HG03135 (cell line): Measurements from ENCODE around the gene KIAA0513.
A peak's percentile ranks its signal among the peaks of the same experiment; 100 is the strongest.
"Not testable (repeated sequence)": the region's sequence is repeated elsewhere in the genome, so short reads cannot be mapped to it uniquely, and the experiment has no call there.

Source experiments
- ATAC-seq: cut with Tn5 transposase; IDR thresholded peaks from one replicate; pipeline ENCODE4 v1.9.1; 2021; ENCODE audit warnings: mild to moderate bottlenecking, moderate library complexity; ENCODE audit not compliant: unreplicated experiment

KIAA0513 gene

DNA sequence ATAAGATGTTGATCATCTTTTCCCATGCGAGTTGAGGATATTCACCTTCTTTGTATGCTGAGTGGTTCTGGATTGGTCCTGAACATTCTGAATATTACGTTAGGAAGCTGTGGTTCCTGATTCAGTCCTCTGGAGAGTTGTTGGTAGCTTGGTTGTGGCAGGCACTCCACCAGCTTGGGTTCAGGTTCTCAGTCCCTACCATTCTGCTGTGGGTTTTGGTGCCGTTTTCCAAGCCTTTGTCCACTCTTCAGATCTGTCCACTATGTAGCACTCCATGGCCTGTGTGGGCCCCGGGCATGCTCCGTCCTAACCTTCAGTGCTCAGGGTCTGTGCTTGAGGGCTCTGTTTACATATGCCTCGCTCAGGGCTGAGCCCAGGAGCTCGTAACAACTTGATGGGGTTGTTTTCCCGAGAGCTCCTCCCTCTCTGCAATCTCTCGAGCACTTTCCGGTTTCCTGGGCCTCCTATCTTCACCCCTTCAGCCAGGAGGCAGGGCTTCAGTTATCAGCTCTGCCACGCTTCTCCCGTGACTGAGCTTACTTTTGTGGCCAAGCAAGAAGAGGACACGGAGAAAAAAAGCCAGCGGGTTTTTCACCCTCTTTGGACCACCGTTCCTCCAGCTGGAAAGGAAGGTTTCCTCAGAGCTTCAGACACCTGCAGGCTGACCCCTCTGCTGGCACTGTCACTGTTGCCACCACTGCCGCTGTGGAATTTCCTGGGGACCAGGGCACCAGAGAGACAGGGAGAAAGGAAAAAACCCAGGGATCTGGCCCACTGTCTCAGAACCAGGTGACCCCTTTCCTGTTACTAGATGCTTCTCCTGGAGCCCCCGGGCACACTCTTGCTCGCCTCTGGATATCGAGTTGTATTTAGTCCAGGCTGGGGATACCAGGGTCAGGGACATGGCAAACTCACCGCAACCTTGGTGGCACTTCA is 19.6 kb downstream of the KIAA0513 start:
- no peak for ATAC-seq

- no peak for ATAC-seq
Observed at GRCh38 chr16:85047867-85048455, 20.4 kb downstream of the KIAA0513 start.

DNA sequence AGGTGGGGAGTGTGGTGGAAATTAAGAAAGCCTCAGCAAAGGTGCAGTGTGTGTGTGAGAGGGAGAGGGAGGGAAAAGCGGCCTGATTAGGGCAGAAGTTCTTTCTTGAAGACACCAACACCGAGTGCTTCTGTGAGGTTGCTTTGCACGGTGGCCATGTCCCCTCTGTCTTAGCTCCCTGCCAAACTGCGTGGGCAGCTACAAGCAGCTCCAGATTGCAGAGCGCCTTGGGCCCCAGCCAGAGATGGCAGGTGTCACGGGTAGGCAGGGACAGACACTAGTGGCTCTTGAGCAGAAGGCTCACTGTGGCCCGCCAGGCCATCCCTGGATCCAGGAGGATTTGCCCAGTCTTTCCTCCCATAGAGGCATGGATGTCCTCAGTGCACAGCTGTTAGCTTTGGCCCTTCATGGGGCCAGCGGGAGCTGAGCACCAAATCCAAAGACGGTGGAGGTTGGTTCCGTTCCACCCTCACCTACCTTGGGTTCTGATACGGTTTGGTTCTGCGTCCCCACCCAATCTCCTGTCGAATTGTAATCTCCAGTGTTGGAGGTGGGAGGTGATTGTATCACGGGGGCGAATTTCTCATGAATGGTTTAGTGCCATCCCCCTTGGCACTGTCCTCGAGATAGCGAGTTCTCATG is 21.4 kb downstream of the KIAA0513 start:
- no peak for ATAC-seq

DNA sequence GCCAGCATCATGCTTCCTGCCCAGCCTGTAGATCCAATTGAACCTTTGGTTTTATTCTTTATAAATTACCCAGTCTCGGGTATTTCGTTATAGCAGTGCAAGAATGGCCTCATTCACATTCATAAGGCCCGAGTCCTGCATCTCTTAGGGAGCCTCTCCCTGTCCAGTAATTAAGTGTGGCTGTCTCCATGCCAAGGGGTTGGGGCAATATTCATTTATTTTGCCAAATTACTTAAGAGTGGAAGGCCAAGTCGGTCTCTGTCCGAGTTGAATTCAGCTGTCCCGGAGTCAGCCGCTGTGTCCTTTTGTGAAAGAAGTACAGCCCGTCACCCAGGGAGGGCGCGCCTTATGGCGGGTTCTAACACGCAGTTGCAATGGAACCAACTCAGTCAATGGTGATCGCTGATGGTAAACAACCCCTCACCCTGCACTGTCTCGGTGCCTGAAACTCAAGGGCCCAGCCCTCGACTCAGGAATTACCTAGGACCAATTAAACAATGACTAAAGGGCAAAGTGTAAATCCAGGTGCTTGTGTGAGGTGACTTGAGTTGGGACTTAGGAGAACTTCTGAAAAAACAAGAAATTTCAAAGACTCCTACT is 22.2 kb downstream of the KIAA0513 start:
- ATAC-seq = no peak

GRCh38 chr16:85051067-85051581 is 23.5 kb downstream of the KIAA0513 start:
- ATAC-seq = no peak

DNA sequence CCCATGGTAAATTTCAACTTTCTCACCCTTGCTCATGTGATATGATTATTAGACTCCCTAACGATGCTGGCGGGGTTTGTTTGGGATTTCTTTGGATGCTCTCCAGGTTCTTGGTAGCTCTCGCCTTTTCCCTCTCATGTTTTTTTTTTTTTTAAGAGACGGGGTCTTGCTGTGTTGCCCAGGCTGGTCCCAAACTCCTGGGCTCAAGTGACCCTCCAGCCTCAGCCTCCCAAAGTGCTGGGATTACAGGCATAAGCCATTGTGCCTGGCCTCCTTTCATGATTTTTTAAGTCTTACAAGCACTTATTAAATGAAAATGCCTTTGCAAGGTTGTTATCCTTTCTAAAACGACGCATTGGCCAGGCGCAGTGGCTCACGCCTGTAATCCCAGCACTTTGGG is 24.1 kb downstream of the KIAA0513 start:
- ATAC-seq = no peak

- ATAC-seq = no peak
Observed at GRCh38 chr16:85052536-85052935, 24.9 kb downstream of the KIAA0513 start.

DNA sequence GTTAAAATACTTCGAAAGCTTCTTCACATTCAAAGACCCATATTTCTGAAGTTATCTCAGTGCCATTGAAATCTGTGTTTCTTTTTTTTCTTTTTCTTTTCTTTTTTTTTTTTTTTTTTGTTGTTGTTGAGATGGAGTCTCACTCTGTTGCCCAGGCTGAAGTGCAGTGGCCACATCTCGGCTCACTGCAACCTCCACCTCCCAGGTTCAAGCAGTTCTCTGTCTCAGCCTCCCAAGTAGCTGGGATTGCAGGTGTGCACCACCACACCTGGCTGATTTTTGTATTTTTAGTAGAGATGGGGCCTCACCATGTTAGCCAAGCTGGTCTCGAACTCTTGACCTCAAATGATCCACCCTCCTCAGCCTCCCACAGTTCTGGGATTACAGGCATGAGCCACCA is 26.7 kb downstream of the KIAA0513 start:
- not testable (repeated sequence) for ATAC-seq

- no peak for ATAC-seq
Observed at GRCh38 chr16:85054948-85055492, 27.4 kb downstream of the KIAA0513 start.

DNA sequence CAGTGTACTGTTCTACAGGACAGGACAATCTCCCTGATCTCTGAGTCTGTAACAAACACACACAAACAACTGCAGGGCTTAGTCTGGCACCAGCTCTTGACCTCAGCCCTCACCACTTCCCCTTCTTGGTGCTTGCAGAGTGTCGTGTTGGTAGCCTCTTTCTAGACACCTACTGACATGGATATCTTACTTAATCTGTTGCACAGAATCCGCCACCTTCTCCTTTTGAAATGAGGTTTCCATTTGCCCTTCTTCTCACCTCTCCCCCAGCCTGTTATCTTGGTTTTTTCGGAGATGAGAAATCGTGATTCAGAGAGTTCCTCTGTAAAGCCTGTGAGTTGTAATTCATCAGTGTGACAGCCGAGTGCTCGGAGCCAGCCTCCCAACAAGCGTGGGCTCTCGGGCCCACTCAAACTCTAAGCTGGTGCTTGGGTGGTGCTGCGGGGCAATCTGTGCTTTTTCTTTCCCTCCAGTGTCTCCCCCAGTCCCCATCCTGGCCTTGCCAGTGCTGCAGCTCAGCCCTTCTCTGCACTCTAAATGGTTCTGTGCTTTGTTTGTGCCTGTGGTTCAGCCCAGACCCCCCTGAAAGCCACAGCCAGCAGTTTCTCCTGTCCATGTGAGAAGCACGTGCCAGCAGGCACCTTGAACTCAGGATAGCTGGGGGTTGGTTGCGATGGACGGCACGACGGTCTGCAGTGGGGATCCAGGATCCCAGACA is 28.1 kb downstream of the KIAA0513 start:
- peak; percentile 75 for ATAC-seq

DNA sequence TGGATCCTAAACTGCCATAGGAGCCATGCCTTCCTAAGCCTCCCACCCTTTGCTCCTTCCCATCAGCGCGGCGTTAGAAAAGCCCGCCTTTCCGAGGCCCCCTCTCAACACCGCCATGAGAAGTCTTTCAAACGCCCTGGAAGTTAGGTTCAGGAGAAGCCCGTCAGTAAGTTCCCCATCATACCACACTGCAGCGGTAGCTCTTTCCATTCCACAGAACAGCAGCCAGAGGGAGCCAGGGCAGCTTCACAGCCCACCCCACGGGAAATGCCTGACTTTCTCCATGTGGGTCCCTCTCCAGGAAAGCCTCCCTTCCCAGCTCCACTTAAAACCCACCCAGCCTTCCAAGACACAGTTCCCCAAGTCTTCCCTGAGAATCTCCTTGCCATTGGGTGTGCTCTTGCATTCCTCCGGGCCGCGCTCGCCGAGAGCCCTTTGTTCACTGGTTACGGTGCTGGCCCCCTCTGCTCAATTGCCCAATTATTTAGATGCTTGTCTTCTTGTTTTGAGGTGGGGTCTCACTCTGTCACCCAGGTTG is 28.7 kb downstream of the KIAA0513 start:
- ATAC-seq = no peak

DNA sequence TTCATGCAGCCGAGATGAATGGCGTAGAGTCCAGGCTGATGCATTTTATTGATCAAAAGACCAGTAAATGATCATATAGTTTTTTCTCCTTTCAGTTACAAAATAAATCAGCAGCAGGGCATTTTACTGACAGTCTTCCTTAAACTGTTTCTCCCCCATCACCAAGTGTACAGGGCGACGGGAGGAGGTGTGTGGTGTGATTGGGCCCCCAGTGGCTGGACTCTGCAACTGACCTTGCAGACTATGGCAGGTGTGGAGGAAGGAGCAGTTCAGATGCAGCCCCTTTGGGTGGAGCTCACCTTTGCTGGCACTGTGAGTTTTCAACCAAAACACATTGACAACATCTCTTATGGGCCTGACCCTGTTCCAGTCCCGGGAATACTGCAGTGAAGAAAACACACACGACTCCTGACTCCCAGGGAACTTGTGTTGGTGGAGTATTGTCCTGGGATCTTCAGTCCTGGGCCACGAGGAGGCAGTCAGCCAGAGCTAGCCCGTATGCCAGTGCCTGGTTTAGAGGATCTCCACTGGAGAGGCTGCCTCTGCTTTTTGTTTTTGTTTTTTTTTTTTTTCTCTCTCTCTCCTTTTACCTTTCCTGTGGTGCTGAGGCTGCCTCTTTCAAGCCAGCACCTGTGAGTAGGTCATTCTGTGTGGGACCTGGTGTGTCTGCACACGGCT is 29.8 kb downstream of the KIAA0513 start:
- ATAC-seq = no peak

GRCh38 chr16:85057948-85058347 is 30.4 kb downstream of the KIAA0513 start:
- no peak for ATAC-seq

- ATAC-seq = no peak
Observed at GRCh38 chr16:85058909-85059308, 31.3 kb downstream of the KIAA0513 start.

DNA sequence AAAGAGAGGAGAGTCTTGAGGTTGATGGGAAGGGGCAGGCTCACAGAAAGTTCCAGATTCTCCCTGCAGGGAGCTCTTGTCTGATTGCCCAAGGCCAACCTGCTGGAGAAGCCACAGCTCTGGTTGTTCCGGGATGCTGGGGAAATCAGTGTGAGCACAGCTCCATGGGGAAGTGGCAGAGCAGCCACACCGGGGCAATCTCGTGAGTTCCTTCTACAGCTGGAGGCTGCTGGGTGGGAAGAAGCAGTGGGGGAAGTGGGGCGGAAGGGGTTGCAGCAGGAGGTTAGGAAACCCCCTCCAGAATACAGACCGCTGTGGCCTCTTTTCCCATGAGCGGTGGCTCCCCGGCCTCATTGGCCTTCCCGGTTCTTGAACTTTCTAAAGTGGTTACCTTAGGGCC is 34.0 kb downstream of the KIAA0513 start:
- no peak for ATAC-seq

DNA sequence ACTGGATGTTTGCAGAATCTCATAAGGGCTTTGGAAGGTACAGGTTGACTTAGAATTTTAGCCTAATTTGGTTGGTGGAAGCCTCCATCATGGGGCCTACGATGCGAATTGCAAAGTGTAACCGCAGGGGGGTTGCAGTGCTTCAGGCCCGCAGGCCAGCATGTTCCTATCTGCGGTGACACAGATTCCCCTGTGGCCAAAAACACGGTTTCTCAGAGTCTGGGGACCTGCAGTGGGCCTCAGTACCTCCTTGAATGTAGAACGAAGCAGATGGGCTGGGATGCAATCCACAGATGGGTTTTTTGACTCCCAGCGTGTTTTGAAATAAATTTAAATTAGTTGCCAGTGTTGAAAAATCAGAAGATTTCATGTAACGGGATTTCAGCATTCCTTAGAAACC is 34.7 kb downstream of the KIAA0513 start:
- no peak for ATAC-seq

DNA sequence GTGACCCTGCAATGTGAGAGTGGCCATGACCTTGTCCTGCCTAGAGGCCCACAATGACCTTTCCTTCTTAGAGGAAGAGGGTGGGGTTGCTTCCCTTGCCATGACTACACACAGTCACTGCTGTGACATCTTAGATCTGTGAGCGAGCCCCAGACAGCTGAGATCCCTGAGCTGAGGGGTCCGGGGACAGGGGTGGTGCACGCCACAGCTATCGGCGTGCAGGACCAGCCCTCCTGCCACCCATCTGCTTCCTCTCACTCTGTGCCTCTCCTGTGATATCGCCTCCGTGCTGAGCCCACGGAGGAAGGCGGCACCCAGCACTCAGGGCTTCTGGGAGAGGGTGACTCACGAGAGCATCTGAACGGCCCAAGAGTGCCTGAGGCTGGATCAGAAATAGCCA is 35.2 kb downstream of the KIAA0513 start:
- no peak for ATAC-seq

DNA sequence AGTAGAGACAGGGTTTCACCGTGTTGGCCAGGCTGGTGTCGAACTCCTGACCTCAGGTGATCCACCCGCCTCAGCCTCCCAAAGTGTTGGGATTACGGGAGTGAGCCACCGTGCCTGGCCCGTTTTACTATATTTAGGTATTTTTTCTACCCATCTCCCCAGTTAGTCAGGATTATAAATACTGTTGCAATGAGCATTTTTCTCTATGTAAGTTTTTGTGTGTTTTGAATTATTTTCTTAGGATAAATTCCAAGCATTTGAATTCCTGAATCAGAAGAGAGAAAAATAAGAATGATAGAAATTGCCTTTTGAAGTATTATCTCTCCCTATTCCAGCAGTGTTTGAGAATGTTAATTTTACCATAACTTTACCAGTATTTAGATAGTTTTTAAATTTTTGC is 36.6 kb downstream of the KIAA0513 start:
- ATAC-seq = no peak

GRCh38 chr16:85065099-85065498 is 37.5 kb downstream of the KIAA0513 start:
- ATAC-seq = no peak
